Activated naive CD4-positive, alpha-beta T cell treated with anti-CD3 and anti-CD28 coated beads, Interleukin-2, amount 50 U/mL, for 72 hours (primary cell): Measurements from ENCODE around the gene ATP6V1C2. TPM values are rescaled to one million over a fixed set of nuclear protein-coding genes. Genes with fewer than 3 reads are reported as not detected.
"Not testable (repeated sequence)": the region's sequence is repeated elsewhere in the genome, so short reads cannot be mapped to it uniquely, and the experiment has no call there.

ENCODE experiments used
- ATAC-seq, 2 donors: fragments of 150-1000 bp; cut with Tn5 transposase; 2 replicates each; pipeline ENCODE4 v1.10.0; 2021; ENCODE audit warnings: mild to moderate bottlenecking in 2 of 2, moderate library complexity in 2 of 2
- DNase-seq, 2 donors: peaks; one replicate each; pipeline ENCODE4 v3.0.0; 2021 to 2022; ENCODE audit warnings: low spot score in 2 of 2
- H3K27ac Mint-ChIP-seq, 2 donors: one replicate each; pipeline ENCODE4 v1.8.0; 2022; ENCODE audit warnings: mild to moderate bottlenecking in 2 of 2, mixed read lengths in 2 of 2
- H3K36me3 Mint-ChIP-seq, 2 donors: one replicate each; pipeline ENCODE4 v1.8.0; 2022; ENCODE audit warnings: mixed read lengths in 2 of 2
- H3K9me3 Mint-ChIP-seq, 2 donors: one replicate each; pipeline ENCODE4 v1.8.0; 2022; ENCODE audit warnings: mixed read lengths in 2 of 2
- total RNA-seq, 2 donors: library from RNA; stranded (reverse); gene quantifications; one replicate each; pipeline ENCODE4 v1.2.3, GENCODE V29; 2022

ATP6V1C2 gene
- total RNA-seq, 2 donors from 2014 or later, result 0.41 TPM; not detected in 1

DNA sequence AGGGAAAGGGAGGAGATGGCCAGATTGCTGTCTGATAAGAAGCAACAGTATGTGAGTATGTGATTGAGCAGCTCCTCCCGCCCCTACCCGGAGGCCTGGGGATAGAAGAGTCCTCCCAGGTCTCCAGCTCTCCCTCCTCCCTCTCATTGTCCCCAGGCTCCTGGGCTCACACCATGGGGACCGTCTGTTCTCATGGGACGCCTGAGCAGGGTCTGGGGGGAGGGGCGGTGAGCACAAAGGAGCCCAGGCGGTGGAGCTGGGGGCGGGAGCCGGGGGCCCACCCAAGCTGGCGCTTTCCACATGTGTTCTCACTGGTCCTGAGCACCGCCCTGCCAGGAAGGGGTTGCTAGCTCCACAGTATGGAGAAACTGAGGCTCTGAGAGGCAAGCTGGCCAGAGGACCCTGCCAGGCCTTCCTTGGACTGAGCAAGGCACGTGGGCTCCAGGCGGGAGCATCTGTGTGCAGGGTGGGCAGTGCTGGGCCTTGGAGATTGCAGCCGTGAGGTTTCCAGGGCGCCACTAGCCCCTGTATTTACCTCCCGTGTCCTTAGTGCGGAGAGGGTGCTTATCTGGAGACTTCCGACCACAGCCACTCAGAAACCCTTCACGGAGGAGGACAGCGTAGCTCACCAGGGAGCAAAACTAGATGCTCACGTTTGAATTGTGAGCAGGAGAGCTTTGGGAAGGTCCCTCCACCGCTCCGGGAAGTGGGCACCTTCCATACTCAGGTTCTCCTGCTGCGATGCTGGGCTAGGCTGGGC lies 53.8 kb downstream of the ATP6V1C2 start:
- peak in 1 of 2 donors; percentile 48 for DNase-seq
- H3K36me3 Mint-ChIP-seq, result peaks cover 0 to 4% of the 10 kb centered on the region in 2 donors
- no peaks in the 10 kb centered on the region for H3K9me3 Mint-ChIP-seq
- peak overlapping the region in 1 of 2 donors; percentile 94 for H3K27ac Mint-ChIP-seq
- no peak for ATAC-seq

DNA sequence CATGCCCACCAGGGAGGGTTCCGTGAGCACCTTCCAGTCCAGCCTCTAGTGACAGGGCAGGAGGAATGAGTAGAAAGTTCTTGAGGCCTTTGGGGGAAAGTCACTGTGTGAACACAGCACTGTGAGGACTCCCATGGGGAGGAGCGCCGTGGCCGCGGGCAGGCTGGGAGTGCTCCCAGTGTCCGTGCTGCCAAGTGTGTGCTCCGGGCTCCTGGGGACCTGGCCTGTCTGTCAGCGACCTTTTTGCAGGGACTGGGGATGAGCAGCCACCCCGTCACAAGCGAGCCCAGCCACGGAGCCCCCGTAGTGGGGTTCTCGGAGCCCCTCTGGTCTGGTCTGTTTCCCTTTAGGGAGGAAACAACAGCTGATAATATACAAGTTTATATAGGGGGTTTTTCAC lies 54.4 kb downstream of the ATP6V1C2 start:
- ATAC-seq (no peak), DNase-seq (peak in 1 of 2 donors; percentile 46)
- H3K36me3 Mint-ChIP-seq, result peaks cover 0 to 6% of the 10 kb centered on the region in 2 donors
- H3K27ac Mint-ChIP-seq, result no peak overlapping the region
- no peaks in the 10 kb centered on the region for H3K9me3 Mint-ChIP-seq

DNA sequence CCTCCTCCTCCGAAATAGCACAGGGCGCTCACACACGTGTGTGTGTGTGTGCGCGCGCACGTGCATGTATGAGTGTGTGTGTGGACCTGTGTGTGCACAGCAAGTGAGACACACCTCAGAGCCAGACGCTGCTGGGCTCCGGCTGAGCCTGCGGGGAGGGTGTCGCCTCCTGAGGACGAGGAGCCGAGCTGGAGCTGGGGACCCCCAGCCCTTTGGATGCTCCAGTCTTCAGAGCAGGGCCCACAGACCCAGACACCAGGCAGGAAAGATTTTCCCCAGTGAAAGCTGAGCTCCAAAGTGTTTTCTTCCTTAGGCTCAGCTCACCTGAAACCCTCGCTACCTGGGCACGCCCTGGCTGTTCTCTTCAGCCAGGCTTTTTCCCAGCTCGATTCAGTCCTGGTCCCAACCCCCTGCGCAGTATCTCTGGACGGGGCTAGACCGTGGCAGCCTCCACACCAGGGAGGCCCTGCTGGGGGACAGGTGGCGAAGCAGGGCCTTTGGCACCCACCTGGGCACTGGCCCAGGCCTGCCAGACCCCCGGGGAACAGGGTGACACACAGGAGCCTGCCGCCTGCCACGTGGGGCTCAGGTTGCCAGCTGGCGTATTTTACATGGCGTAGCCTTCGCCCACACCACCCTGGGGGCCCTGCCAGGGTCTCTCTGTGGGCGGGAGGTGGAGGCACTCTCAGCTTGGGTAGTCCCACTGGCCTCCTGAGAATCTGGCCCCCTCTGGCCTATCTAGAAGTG lies 55.0 kb downstream of the ATP6V1C2 start:
- ATAC-seq, result peak in 1 of 2 donors; percentile 13
- Mint-ChIP-seq H3K9me3 (no peaks in the 10 kb centered on the region), H3K36me3 (peaks cover 0 to 6% of the 10 kb centered on the region in 2 donors), H3K27ac (no peak overlapping the region)
- peak in 1 of 2 donors; percentile 40 for DNase-seq

DNA sequence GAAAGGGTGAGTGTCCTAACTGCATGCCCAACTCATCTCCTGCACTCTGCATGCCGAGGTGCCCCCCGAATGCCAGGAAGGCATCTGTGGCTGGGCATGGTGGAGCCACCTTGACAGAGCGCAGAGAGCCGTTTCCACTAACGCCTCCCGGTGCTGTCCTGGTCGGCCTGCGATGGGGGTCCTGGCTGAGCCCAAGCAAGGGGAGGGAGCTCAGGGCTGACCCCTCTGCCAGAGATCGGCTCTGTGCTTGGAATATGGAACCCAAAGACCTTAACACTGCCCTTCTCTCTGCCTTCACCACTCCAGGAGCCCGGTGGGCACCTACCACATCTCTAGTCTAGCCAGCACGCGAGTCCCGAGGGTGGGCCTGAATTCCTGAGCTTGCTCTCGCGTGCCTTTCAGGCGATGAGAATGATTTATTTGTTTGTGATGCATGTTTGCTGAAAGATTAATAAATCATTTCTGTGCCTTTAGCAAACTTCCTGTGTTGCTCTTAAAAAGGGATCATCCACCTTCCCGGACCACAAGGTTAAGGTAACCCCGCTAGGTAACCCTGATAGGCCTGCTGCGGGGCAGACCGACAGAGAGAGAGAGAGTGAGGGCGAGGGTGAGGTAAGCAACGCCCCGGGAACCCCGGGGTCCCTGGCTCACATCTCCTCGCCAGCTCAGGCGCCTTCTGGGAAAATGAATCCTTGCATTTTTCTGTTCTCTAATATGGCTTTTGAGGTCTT lies 55.8 kb downstream of the ATP6V1C2 start:
- H3K36me3 Mint-ChIP-seq, result peaks cover 0 to 6% of the 10 kb centered on the region in 2 donors
- no peaks in the 10 kb centered on the region for H3K9me3 Mint-ChIP-seq
- peak overlapping the region in 1 of 2 donors; percentile 79 for H3K27ac Mint-ChIP-seq
- DNase-seq (peak in 1 of 2 donors; percentile 2), ATAC-seq (no peak)

DNA sequence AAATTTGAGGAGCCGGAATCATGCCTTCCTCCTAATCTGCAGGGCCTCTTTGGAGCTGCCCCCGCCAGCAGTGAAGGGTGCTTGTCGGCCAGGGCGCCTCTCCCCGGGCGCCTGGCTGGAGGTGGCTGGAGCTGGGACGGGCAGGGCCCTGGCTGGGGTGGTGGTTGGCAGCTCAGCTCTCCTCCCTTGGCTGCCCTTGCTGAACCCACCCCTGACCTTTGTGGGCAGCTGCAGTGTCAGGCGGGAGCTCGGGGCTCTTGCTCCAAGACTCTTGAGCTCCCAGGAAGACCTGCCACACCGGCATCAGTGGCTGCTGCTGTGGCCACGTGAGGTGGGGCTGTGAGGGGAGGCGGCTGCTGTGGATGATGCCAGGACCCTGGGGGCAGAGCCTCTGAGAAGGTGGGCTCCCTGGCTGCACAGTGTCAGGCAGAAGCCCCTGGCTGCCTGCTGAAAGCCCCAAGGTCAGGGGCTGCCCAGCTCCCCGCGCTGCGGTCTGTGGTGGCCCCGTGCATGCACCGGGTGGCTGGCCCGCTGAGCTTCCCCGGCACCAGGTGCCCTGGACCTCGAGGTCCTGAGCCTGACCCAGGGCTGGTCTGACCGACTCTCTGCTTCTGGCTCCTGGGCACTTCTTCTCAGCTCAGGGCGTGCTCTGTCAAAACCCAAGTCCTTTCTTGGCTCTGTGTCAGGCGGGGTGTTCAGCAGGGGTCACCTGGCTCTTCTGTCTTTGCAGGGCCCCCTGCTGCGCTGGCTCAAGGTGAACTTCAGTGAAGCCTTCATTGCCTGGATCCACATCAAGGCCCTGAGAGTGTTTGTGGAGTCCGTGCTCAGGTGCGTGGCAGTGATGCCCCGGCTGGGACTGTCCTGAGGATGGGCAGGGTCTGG lies 56.7 kb downstream of the ATP6V1C2 start:
- Mint-ChIP-seq H3K36me3 (peaks cover 0 to 9% of the 10 kb centered on the region in 2 donors), H3K9me3 (no peaks in the 10 kb centered on the region), H3K27ac (no peak overlapping the region)
- ATAC-seq (peak in 1 of 2 donors; percentile 24), DNase-seq (peak in 1 of 2 donors; percentile 42)

DNA sequence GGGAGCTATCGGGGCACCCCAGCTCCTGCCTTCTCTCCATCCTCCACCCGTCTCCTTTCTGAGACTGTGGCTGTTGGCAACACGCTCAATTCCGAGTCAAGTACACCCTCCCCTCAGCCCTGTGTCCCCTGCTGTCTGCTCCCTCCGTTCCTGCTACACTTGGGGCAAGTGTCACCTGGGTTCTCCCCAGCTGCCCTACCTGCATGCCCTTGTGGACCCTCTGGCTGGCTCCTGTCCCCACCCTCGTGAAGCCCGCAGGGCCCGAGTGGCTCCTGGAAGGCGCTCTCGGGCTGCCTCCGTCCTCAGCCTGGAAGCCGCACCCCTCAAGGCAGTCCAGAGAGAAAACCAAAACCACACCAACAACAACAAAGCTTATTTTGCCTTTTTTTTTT lies 57.3 kb downstream of the ATP6V1C2 start:
- ATAC-seq, result peak in 1 of 2 donors; percentile 20
- Mint-ChIP-seq H3K27ac (no peak overlapping the region), H3K36me3 (peaks cover 0 to 14% of the 10 kb centered on the region in 2 donors), H3K9me3 (no peaks in the 10 kb centered on the region)
- peak in 1 of 2 donors; percentile 23 for DNase-seq

DNA sequence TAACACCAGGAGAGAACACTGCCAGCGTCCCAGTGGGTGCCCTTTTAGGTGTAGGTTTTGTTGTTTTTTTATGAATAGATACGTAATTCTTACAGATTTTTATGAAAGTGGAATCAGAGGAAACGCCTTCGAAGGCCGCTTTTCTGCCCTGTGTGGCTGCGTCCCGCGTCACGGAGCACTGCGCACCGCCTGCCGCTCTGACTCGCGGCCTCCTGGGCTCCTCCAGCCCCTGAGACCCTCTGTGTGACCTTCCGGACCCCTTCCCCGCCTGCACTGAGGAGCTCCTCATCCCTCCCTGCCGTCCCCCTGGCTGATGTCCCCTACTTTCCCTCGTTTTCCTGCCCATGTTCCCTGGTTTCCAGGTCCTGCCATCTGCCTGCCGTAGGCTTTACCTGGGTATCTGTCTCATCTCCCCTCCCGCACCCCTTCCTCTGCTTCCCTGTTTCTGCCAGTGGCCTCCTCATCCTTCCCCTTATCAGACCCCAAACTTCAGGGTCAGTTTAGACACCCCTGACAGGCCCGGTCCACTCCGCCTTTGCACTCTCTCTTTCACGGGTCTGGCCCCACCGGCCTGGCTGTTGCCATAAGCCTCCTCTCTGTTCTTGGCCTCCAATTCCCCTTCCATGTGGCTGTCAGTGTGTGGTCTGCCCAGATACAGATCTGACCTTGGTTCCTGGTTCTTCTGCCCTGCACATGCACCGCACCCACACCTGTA lies 58.5 kb downstream of the ATP6V1C2 start:
- Mint-ChIP-seq H3K9me3 (no peaks in the 10 kb centered on the region), H3K27ac (peak overlapping the region; percentile 67 to 68), H3K36me3 (peaks cover 0 to 25% of the 10 kb centered on the region in 2 donors)
- ATAC-seq, result no peak
- DNase-seq, result peak in 1 of 2 donors; percentile 44

DNA sequence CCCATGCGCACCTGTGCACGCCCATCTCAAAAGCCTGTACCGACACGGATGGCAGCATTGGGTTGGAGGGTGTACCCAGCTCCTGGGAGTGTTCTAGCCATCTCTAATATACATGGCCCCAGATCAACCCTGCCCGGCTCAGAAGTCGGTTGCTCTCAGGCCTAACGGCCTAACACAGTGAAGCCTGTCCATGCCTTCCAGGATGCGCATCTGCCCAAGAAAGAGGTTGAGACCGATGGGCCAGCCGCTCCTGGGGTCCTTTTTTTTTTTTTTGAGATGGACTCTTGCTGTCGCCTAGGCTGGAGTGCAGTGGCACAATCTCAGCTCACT lies 59.0 kb downstream of the ATP6V1C2 start:
- Mint-ChIP-seq H3K36me3 (peaks cover 0 to 29% of the 10 kb centered on the region in 2 donors), H3K27ac (peak overlapping the region in 1 of 2 donors; percentile 68), H3K9me3 (no peaks in the 10 kb centered on the region)
- DNase-seq (peak in 1 of 2 donors; percentile 45), ATAC-seq (no peak)

DNA sequence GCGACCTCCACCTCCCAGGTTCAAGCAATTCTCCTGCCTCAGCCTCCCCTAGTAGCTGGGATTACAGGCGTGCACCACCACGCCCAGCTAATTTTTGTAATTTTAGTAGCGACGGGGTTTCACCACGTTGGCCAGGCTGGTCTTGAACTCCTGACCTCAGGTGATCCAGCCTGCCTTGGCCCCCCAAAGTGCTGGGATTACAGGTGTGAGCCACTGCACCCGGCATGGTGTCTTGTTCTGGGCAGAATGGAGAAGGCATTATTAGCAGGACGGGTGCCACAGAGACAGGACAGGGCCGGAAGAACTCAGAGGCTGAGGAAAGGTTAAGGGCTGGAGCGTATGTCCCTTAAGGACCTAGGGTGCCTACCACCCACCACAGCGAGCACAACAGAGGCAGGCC lies 59.4 kb downstream of the ATP6V1C2 start:
- H3K9me3 Mint-ChIP-seq, ATAC-seq, H3K27ac Mint-ChIP-seq: not testable (repeated sequence)
- peaks cover 0 to 29% of the 10 kb centered on the region in 2 donors for H3K36me3 Mint-ChIP-seq
- DNase-seq, result peak in 1 of 2 donors; percentile 26

DNA sequence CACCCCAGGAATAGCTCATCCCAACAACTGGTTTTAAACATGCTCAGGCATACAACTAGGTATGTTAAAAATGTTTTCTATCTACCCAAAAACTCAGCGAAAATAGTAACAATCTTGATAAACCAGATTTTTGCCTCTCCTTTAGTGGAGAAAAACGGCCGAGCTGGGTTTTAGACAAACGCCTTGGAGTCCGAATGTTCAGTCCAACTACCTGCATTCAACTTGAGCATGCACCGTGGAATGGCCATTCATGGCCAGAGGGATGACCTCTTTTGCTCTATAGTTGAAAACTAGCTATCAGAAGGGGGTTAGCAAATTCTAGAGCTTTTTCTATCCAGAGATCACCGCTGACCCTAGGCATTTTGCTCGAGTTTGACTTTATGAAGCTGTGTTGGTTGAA lies 60.3 kb downstream of the ATP6V1C2 start:
- Mint-ChIP-seq H3K27ac (no peak overlapping the region), H3K9me3 (no peaks in the 10 kb centered on the region), H3K36me3 (peaks cover 6 to 35% of the 10 kb centered on the region in 2 donors)
- DNase-seq, result no peak
- ATAC-seq, result no peak

DNA sequence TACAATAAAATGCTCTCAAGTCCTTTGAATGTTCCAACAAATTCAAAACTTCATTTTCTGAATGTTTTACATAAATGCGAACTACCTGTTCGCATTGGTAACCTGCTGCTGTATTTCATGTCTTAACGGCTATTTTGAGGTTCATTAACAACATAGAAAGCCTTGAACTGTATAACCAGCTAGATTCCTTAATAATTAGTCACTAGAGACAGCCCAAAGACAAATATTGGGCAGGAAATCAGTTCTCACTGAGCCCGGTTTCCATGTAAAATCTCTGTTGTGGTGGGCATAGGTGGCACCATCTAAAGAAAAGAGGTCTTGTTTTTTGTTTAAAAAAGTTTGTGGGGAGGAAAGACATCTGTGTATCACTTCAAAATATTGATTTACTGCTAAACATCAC lies 62.0 kb downstream of the ATP6V1C2 start:
- Mint-ChIP-seq H3K9me3 (no peaks in the 10 kb centered on the region), H3K27ac (no peak overlapping the region), H3K36me3 (peaks cover 18 to 41% of the 10 kb centered on the region in 2 donors)
- DNase-seq, result no peak
- ATAC-seq, result no peak

DNA sequence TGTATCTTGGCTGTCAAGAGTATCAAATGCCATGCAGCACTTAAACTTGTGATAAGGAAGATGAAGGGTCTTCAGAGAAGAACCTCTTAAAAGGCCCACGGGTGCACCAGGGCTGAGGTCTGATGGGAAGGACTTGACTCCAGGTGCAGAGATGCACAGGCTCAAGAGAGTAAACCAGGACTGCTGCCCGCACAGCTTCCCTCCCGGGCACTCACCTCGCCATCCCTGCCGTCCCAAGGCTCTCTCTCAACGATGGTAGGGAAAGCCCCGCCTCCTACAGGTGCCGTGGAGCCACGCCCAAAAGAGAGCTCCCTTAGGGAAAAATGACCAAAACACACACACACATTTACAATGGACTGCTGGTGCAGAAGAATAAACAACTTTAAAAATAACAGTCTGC lies 63.3 kb downstream of the ATP6V1C2 start:
- DNase-seq (no peak), ATAC-seq (no peak)
- H3K27ac Mint-ChIP-seq, result no peak overlapping the region
- H3K9me3 Mint-ChIP-seq, result no peaks in the 10 kb centered on the region
- peaks cover 18 to 41% of the 10 kb centered on the region in 2 donors for H3K36me3 Mint-ChIP-seq

DNA sequence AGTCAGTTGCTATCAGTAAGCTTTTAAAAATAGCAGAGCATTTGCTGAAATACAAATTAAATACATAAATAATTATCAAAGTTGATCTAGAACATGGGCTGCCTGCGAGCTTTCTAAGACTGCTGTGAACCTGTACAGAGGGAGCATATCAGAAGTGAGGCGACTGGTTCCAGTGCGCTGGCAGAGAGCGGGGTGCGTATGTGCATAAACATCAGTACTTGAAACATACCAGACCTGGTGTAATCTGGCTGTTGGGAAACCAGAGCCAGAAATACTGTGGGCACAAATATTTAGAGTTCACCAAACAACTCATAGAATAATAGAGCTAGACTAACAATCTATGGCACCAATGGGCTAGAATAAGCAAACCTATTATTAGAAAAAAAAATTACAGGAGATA lies 63.8 kb downstream of the ATP6V1C2 start:
- Mint-ChIP-seq H3K27ac (no peak overlapping the region), H3K36me3 (peaks cover 18 to 40% of the 10 kb centered on the region in 2 donors), H3K9me3 (no peaks in the 10 kb centered on the region)
- ATAC-seq (no peak), DNase-seq (no peak)

DNA sequence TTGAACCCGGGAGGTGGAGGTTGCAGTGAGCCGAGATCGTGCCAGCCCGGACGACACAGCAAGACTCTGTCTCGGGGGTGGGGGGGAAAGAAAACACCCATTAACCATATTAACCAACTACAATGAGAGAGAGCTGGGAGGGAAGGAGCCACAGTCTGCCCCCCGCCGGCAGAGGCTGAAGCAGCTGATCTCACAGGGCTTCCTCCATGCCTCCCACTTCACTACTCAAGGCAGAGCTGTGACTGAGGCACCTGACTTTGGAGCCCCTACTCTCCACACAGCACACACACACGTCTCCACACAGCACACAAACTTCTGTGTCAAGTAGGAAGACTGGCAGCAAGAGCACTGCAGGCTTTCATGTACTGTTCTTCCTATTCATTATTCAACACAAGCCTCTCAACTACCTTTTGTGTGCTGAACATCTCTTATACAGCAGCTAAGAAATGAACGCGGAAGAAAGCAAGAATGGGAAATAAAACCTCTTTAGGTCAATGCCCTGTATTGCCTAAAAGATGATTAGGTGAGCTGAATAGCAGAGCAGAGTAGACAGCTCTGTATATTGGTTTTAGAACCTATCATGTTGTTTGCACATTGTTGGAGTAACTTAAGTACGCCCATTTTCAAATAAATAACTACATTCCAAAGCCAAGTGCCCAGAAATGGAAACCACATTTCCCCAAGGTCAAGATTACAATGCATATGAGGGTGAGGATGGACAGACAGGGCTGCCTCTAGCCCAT lies 65.0 kb downstream of the ATP6V1C2 start:
- no peak overlapping the region for H3K27ac Mint-ChIP-seq
- DNase-seq, result no peak
- peaks cover 18 to 49% of the 10 kb centered on the region in 2 donors for H3K36me3 Mint-ChIP-seq
- no peaks in the 10 kb centered on the region for H3K9me3 Mint-ChIP-seq
- ATAC-seq, result no peak
